T-helper 1 cell treated with Interleukin-12 subunit alpha and Interleukin-12 subunit beta and Interleukin-4 antibody, amounts not matched to agents 30 μg/mL and 1 μg/mL, for 36 hours (primary cell): ENCODE data around the gene NMNAT2.

Source experiments
- H3K27ac Mint-ChIP-seq: one replicate; pipeline ENCODE4 v1.8.0; 2021; ENCODE audit warnings: mild to moderate bottlenecking, mixed read lengths
- H3K27me3 Mint-ChIP-seq: one replicate; pipeline ENCODE4 v1.8.0; 2021; ENCODE audit warnings: low read depth, mixed read lengths
- H3K36me3 Mint-ChIP-seq: one replicate; pipeline ENCODE4 v1.8.0; 2021; ENCODE audit warnings: low read depth, mixed read lengths
- H3K4me1 Mint-ChIP-seq: one replicate; pipeline ENCODE4 v1.8.0; 2021; ENCODE audit warnings: low read depth, mixed read lengths
- H3K4me3 Mint-ChIP-seq: one replicate; pipeline ENCODE4 v1.8.0; 2021; ENCODE audit warnings: mild to moderate bottlenecking, moderate library complexity, mixed read lengths
- H3K9me3 Mint-ChIP-seq: one replicate; pipeline ENCODE4 v1.8.0; 2021; ENCODE audit warnings: mixed read lengths

Gene NMNAT2

DNA sequence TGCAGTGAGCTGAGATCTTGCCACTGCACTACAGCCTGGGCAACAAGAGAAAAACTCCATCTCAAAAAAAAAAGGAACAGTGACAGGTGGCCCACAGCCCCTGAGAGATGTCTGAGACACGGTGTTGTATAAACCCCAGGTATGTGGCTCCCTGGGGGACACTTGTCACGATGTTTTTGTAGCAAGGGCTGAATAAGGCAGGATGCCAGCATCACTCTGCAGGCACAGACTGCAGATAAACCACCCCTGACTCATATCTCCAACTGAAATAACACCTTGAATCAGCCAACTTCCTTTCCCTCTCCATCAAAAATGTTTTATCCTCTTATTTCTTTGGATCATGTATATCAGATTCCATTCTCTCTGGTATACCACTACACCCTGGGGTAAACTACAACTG, 52.5 kb downstream of the NMNAT2 start:
- no peak overlapping the region for H3K4me3 Mint-ChIP-seq
- no peak overlapping the region for H3K27ac Mint-ChIP-seq
- peaks cover 4% of the 10 kb centered on the region for H3K27me3 Mint-ChIP-seq
- no peaks in the 10 kb centered on the region for H3K4me1 Mint-ChIP-seq
- no peaks in the 10 kb centered on the region for H3K9me3 Mint-ChIP-seq
- H3K36me3 Mint-ChIP-seq: no peaks in the 10 kb centered on the region

DNA sequence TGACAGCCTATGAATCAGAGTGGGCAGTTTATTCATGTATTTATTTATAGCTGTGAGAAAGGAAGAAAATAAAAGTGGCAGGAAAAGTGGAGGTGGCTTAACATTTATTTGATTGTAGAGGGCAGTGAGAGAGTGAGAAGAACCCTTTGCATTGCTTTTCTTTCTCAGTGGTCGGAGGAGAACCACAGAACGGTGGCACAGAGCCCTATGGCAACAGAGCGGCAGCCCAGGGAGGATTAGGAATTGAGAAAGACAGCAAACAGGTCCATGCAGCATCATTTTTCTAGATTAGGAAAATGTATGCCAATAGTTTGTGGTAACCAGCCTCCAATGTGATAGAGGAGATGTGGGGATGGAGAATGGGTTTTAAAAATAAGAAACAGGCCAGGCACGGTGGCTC, 53.1 kb downstream of the NMNAT2 start:
- no peak overlapping the region for H3K4me3 Mint-ChIP-seq
- H3K4me1 Mint-ChIP-seq: no peaks in the 10 kb centered on the region
- peaks cover 4% of the 10 kb centered on the region for H3K27me3 Mint-ChIP-seq
- no peak overlapping the region for H3K27ac Mint-ChIP-seq
- H3K36me3 Mint-ChIP-seq: no peaks in the 10 kb centered on the region
- H3K9me3 Mint-ChIP-seq: no peaks in the 10 kb centered on the region

DNA sequence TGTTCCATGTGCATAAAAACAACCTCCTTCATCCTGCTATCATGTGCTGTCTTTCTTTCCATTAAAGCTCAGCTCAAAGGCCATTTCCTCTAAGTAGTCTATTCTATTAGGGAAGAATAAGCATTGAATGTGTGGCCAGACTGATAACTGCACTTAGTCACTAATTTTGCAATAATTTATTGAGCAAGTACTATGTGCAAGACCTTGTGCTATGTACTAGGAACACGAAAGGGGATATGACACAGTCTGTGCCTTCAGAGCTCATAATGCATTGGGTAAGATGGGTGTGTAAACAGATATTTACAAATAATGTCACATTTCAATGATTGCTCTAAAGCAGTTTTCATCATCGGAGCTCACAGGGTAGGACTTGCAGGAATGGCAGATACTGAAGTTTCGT, 54.2 kb downstream of the NMNAT2 start:
- no peaks in the 10 kb centered on the region for H3K36me3 Mint-ChIP-seq
- no peaks in the 10 kb centered on the region for H3K4me1 Mint-ChIP-seq
- no peaks in the 10 kb centered on the region for H3K27me3 Mint-ChIP-seq
- H3K4me3 Mint-ChIP-seq: no peak overlapping the region
- no peak overlapping the region for H3K27ac Mint-ChIP-seq
- no peaks in the 10 kb centered on the region for H3K9me3 Mint-ChIP-seq

DNA sequence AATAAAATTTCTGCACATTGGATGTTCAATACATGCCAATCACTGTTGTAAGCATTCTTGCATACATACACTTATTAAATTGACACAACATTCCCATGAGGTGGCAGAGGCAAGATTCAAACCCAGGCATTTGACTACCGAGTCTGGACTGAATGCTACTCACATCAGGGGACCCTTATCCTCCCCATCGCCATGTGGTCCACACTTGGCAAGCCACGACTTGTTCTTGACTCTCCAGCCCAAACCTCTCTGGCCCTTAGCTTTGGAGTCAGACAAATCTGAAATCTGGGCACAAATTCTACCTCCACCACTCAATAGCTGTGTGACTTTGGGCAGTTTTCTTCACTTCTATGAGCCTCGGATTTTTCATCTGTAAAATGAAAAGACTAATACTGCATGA, 57.1 kb downstream of the NMNAT2 start:
- H3K27me3 Mint-ChIP-seq: no peaks in the 10 kb centered on the region
- H3K4me3 Mint-ChIP-seq: no peak overlapping the region
- no peaks in the 10 kb centered on the region for H3K36me3 Mint-ChIP-seq
- no peak overlapping the region for H3K27ac Mint-ChIP-seq
- H3K4me1 Mint-ChIP-seq: no peaks in the 10 kb centered on the region
- H3K9me3 Mint-ChIP-seq: no peaks in the 10 kb centered on the region

DNA sequence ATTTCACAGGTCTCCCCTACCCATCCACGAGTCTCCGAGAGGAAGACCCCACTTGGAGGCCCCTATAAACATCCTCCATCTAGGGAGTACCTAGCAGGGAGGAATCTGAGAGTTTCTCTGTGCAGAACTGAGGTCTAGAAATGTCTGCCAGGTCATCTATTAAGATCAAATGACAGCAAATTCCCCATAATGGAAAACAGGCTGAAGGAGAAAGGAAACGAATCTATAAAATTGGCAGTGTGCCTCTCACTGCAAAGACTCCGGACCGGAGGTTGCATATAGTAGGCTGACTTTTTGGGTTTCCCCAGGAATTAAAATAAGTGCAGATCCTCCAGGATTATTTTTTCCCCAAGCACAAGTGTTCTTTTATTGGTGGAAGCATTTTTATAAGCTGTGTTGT, 57.7 kb downstream of the NMNAT2 start:
- Mint-ChIP-seq H3K27me3 (no peaks in the 10 kb centered on the region), H3K4me1 (no peaks in the 10 kb centered on the region), H3K9me3 (no peaks in the 10 kb centered on the region), H3K36me3 (no peaks in the 10 kb centered on the region), H3K27ac (no peak overlapping the region), H3K4me3 (no peak overlapping the region)

DNA sequence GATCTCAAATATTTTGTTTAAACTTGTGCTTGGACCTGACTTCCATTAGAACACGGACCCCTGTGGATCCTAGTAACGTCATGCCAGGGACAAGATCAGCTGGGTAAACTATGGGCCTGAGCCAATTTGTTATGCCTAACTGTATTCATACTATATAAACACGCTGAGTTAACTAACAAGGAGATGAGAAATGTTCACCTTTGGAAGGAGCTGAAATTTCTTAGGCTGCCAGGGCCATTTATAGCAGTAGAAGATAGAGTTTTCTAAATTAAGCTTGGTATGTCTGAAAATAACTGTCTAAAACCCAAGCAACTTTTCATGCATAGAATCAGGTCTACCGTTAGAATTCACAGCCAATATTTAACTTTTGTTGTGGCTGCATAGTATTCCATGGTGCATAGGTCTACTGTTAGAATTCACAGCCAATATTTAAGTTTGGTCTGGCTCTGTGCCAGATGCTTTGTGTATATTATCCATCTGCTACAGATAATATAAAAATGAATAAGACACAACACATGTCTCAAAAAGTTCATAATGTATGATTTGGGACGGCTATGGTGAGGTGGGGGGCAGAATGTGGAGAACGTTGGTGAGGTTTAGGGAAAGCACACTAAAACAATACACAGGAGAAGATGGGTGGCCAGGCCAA, 61.5 kb downstream of the NMNAT2 start:
- Mint-ChIP-seq H3K9me3 (no peaks in the 10 kb centered on the region), H3K4me1 (no peaks in the 10 kb centered on the region), H3K27me3 (no peaks in the 10 kb centered on the region), H3K4me3 (no peak overlapping the region), H3K36me3 (no peaks in the 10 kb centered on the region), H3K27ac (no peak overlapping the region)

DNA sequence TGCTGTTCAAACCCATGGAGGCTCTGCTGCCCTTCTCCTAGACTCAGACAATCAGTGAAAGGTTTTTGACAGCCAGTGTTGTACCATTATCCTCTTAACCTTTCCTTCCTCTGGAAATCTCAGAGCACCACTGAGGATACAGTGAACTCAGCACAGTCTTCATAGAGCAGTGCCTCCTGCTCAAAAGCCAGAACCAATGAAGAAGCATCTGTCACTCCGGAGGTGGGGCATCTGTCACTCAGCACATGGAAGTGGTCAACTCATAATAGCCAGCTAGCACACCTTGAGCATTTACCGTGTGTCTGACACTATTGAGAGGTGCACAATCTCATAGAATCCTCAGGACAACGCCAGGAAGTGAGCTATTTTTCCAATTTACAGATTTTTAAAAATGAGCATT, 62.4 kb downstream of the NMNAT2 start:
- no peaks in the 10 kb centered on the region for H3K9me3 Mint-ChIP-seq
- H3K4me3 Mint-ChIP-seq: no peak overlapping the region
- no peaks in the 10 kb centered on the region for H3K36me3 Mint-ChIP-seq
- no peaks in the 10 kb centered on the region for H3K4me1 Mint-ChIP-seq
- no peaks in the 10 kb centered on the region for H3K27me3 Mint-ChIP-seq
- no peak overlapping the region for H3K27ac Mint-ChIP-seq

DNA sequence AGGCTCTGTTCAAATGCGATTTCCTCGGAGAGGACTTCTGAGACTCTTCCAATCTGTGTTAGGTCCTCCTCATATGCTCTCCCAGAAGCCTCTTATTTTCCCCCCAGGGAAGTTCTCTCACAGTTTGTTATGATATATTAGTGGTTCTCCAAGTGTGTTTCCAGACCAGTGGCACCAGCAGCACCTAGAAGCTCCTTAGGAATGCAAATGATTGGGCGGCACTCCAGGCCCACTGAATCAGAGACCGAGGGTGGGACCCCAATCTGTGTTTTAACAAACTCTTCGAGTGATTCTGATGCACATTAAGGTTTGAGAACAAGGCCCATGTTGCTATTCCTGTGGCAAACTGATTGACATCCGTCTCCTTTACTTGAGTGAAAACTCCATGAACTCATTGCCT, 63.0 kb downstream of the NMNAT2 start:
- Mint-ChIP-seq H3K9me3 (no peaks in the 10 kb centered on the region), H3K4me1 (no peaks in the 10 kb centered on the region), H3K27ac (no peak overlapping the region), H3K36me3 (no peaks in the 10 kb centered on the region), H3K4me3 (no peak overlapping the region), H3K27me3 (peaks cover 3% of the 10 kb centered on the region)

DNA sequence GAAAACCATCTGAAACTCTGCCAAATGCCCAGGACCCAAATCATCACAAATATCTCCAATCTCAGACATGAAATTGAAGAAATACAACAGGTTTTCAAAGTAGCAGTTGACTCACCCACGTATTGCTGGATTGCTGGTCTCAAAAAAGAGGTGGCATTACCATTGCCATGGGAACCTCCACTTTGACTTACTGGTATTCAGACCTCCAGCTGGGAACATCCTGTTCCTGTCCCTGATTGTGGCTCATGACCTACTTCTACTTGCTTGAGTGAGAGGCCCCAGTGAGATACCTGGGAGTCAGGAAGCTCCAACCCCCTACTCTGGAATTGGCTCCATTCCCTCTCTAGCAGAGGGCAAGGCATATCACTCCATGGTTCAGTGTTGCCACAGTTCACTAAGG, 64.6 kb downstream of the NMNAT2 start:
- H3K4me1 Mint-ChIP-seq: no peaks in the 10 kb centered on the region
- H3K9me3 Mint-ChIP-seq: no peaks in the 10 kb centered on the region
- H3K27ac Mint-ChIP-seq: no peak overlapping the region
- no peaks in the 10 kb centered on the region for H3K36me3 Mint-ChIP-seq
- H3K4me3 Mint-ChIP-seq: no peak overlapping the region
- peaks cover 11% of the 10 kb centered on the region for H3K27me3 Mint-ChIP-seq

DNA sequence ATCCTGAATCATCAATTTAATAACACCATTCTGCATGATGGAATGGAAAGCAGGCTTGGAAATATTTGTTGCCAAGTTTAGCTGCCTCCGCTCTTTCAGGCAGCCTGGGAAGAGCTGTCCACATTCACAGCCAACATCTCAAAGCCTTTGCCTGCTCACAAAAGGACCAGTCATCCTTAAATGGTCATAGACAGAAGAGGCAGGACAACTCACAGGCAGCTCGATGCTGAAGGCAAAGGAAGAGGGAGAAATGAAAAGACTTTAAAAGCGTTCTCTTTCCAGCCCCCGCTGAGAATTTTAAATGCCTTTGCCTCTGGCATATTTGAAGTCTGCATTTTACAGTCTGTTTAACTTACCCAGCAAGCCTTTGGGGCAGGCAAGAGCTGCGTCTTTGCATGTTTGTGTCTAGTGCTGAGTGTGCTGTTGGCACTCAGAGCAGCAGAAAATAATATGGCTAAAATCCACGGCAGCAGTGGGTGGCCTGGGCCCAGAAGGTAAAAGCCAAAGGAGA, 68.9 kb downstream of the NMNAT2 start:
- Mint-ChIP-seq H3K9me3 (no peaks in the 10 kb centered on the region), H3K27me3 (peaks cover 16% of the 10 kb centered on the region), H3K4me1 (no peaks in the 10 kb centered on the region), H3K4me3 (no peak overlapping the region), H3K36me3 (no peaks in the 10 kb centered on the region), H3K27ac (no peak overlapping the region)

DNA sequence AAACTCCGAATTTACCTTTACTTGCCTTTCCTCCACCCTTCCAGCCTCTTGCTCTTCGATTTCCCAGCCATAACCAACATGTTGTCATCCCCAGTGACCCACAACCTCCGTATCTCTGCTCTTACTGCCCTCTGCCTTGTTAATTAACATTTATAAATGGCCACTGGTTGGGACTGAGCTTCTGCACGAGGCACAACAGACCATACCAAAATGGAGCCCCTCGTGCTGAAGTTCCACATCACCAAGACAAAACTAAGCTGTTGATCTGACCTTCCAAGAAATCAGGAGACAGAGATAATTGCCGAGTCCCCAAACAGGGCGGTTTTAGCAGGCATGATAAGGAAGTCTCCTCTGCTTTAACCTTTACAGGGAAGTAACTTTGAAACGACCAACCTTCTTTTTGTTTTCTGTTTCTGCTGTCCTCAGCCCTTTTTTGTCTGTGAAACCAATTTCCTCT, 71.9 kb downstream of the NMNAT2 start:
- Mint-ChIP-seq H3K36me3 (no peaks in the 10 kb centered on the region), H3K27me3 (peaks cover 16% of the 10 kb centered on the region), H3K4me3 (no peak overlapping the region), H3K4me1 (no peaks in the 10 kb centered on the region), H3K27ac (no peak overlapping the region), H3K9me3 (no peaks in the 10 kb centered on the region)

DNA sequence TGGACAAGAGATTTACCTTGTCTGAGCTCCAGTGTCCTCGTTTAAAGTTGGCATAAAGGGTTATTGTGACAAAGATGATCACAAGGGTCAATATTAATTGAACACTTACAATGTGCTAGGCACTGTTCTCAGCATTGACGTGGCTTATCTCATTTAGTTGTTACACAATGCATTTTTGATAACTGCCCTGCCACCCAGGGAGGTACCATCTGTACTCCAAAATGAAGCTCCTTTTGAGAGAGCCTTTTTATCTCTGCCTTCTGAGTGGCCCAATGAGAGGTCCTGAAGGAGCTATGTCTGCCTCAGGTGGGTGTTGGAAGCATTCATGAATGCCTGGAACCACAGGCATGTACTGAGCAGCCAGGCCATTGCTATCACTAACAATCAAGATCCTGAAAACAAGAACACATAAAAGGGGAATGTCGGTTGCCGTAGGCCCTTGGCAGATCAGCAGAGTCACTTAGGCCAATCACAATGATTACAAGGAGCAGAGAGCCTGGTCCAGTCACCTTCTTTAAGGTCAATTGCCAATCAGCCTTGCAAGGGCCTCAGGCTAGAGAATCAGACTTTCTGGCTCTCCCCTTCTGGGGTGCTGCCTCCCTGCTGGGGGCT, 78.5 kb downstream of the NMNAT2 start:
- no peaks in the 10 kb centered on the region for H3K36me3 Mint-ChIP-seq
- no peaks in the 10 kb centered on the region for H3K9me3 Mint-ChIP-seq
- peaks cover 16% of the 10 kb centered on the region for H3K27me3 Mint-ChIP-seq
- H3K4me3 Mint-ChIP-seq: no peak overlapping the region
- H3K27ac Mint-ChIP-seq: no peak overlapping the region
- no peaks in the 10 kb centered on the region for H3K4me1 Mint-ChIP-seq

DNA sequence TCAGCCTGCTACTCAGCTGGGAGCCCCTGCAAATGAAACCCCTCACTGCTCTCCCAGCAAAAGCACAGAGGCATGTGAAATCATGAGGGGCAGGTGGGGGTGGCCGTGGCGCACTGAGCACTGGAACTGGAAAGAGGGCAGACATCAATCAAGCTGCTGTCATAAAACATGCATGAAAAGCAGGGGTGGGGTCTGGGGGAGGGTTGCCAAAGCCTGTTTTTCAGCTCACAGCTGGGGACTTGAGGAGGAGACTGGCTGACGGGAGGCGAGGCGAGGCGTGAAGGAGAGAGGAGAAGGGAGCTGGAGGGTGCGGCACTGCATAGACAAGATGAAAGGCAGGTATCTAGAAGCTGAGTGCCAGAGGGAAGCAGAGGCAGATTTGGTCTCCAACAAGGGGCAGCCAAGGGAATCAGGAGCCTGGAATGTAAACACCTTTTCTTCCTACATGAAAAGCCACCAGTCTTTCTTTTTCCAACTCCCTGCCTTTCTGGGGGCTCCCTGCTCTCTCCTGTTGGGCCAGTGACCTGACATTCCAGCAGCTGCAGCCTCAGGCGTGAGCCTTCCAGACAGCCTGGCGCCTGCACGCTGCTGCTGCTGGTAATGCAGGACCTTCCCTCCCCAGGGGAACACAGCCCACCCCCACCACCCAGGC, 87.0 kb downstream of the NMNAT2 start:
- Mint-ChIP-seq H3K4me1 (no peaks in the 10 kb centered on the region), H3K36me3 (no peaks in the 10 kb centered on the region), H3K27me3 (peaks cover 32% of the 10 kb centered on the region), H3K27ac (no peak overlapping the region), H3K4me3 (no peak overlapping the region), H3K9me3 (no peaks in the 10 kb centered on the region)

DNA sequence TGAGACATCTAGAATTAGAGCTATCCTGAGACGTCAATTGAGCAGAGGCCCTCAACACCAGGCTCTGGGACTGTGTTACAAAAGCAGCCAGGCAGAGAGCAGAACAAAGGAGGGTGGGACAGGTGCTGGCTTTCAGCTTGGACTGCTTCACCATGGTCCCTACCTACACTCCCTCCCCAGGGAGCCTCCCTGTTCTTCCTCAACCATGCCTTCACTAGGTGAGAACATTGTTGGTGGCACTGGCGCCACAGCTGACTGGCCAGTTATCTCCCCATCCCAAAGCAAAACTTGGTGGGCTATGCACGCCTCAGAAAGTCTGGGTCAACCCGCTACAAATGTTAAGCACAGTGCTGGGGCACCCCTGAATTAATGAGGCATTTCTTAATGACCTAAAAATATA, 87.8 kb downstream of the NMNAT2 start:
- Mint-ChIP-seq H3K27me3 (peaks cover 27% of the 10 kb centered on the region), H3K9me3 (no peaks in the 10 kb centered on the region), H3K4me1 (no peaks in the 10 kb centered on the region), H3K27ac (no peak overlapping the region), H3K36me3 (no peaks in the 10 kb centered on the region), H3K4me3 (no peak overlapping the region)

DNA sequence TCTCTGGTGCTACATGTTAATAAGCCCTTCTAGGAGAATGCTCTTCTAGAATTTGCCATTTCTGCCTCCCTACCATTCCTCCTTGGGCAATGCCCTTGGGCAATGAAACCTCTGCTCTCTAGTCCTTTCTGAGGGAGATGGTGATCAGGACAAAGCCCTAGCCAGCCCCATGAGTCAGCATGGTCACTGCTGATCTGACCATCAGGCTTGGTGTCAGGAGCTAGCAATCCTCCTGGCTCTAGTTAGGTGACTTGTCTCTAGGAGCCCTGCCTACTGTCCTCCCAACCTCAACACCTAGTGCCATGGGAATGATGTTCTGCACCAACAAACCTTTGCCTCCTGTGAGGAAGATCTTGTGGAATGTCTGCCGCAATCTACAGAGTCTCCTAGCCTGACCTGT, 89.8 kb downstream of the NMNAT2 start:
- H3K4me3 Mint-ChIP-seq: no peak overlapping the region
- no peaks in the 10 kb centered on the region for H3K9me3 Mint-ChIP-seq
- no peaks in the 10 kb centered on the region for H3K4me1 Mint-ChIP-seq
- no peaks in the 10 kb centered on the region for H3K36me3 Mint-ChIP-seq
- peaks cover 27% of the 10 kb centered on the region for H3K27me3 Mint-ChIP-seq
- no peak overlapping the region for H3K27ac Mint-ChIP-seq
